Measurements from ENCODE around the gene ADH4. TPM values are rescaled to one million over a fixed set of nuclear protein-coding genes. Genes with fewer than 3 reads are reported as not detected.

The ADH4 gene
- total and polyA plus RNA-seq, 2 experiments from 2014 or later, result not detected

- Histone ChIP-seq H3K36me3 (ENCODE audit: insufficient read depth) (no peaks in the 10 kb centered on the region), H3K27ac (ENCODE audit: low read depth) (no peak overlapping the region), H4K20me1 (replicated peaks; ENCODE audit: insufficient read depth) (no peaks in the 10 kb centered on the region), H3K4me2 (no peak overlapping the region), H2AFZ (no peak overlapping the region), H3K4me1 (ENCODE audit: insufficient read depth) (no peaks in the 10 kb centered on the region), H3K9me2 (ENCODE audit: insufficient read depth) (0 out of 2 replicates have a peak, but pooled peaks cover 4% of the 10 kb centered on the region), H3F3A (replicated peaks; ENCODE audit: low read depth) (no peaks in the 10 kb centered on the region), H3K79me2 (replicated peaks; ENCODE audit: insufficient read depth) (no peaks in the 10 kb centered on the region), H3K27me3 (ENCODE audit: insufficient read depth) (no peaks in the 10 kb centered on the region), H3K4me3 (no peak overlapping the region)
- H3K9me3 Mint-ChIP-seq, result peaks cover 31% of the 10 kb centered on the region
- H3K36me3 Mint-ChIP-seq (ENCODE audit: low read depth), result peaks cover 21% of the 10 kb centered on the region
- no peak overlapping the region for H3K4me3 Mint-ChIP-seq
- TF ChIP-seq NANOG (IDR thresholded peaks at IDR 0.05; ENCODE audit: borderline replicate concordance), result no peak
- no peak for TF ChIP-seq EZH2phosphoT487 (IDR thresholded peaks at IDR 0.05; ENCODE audit: unreplicated experiment)
- TF ChIP-seq CTCF (conservative IDR thresholded peaks at IDR 0.05; ENCODE audit: low read depth in 2 of 2), result no peak
- TF ChIP-seq REST (IDR thresholded peaks at IDR 0.05; ENCODE audit: unreplicated experiment), result no peak
- no peak for TF ChIP-seq EZH2 (IDR thresholded peaks at IDR 0.05; ENCODE audit: low read depth, unreplicated experiment)
- TF ChIP-seq STAT1 (IDR thresholded peaks at IDR 0.05; ENCODE audit: unreplicated experiment), result no peak
- no peak for TF ChIP-seq JUNB (IDR thresholded peaks at IDR 0.05; ENCODE audit: unreplicated experiment)
- no peak for TF ChIP-seq ETS1 (IDR thresholded peaks at IDR 0.05)
- no peak for TF ChIP-seq ZNF462 (CRISPR knock-in tag; IDR thresholded peaks at IDR 0.05)
- no peak for TF ChIP-seq ZNF114 (CRISPR knock-in tag; IDR thresholded peaks at IDR 0.05)
- no peak for TF ChIP-seq CREB1 (CRISPR knock-in tag; IDR thresholded peaks at IDR 0.05; ENCODE audit: low read depth)
- TF ChIP-seq ZNF331 (CRISPR knock-in tag; IDR thresholded peaks at IDR 0.05; ENCODE audit: low read depth), result no peak
- TF ChIP-seq POLR2AphosphoS5 (IDR thresholded peaks at IDR 0.05; ENCODE audit: low read depth), result no peak
- DNase-seq (ENCODE audit: low spot score) (no peak), ATAC-seq (no peak)
- peaks cover 1% of the 10 kb centered on the region for H3K27me3 Mint-ChIP-seq (ENCODE audit: insufficient read depth, low read depth, poor library complexity)
- H3K27ac Mint-ChIP-seq, result no peak overlapping the region
- H3K4me1 Mint-ChIP-seq, result no peaks in the 10 kb centered on the region
Observed at GRCh38 chr4:99148550-99148949, 4.5 kb upstream of the ADH4 start.

Data from GM23338 (cell line).